ENCODE data around the gene BSDC1.

DNA sequence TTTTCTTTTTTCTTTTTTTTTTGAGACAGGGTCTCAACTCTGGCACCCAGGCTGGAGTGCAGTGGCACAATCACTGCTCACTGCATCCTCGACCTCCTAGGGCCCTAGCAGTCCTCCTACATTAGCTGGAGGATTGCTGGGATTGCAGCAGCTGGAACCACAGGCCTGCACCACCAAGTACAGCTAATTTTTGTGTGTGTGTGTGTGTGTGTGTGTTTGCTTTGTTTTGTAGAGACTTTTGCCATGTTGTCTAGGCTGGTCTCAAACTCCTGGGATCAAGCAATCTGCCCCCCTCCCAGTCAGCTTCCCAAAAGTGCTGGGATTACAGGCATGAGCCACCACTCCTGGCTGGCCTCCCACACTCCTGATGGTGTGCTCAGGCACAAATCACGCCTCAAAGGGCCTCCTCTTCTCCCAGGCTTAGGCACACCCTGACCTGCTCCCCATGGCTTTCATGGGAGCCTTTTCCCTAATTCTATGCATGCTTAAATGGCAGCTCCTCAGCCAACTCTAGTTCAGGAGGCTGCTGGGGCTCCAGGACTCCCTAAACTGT, 41.3 kb downstream of the BSDC1 start:
- TF ChIP-seq MXD4 (CRISPR knock-in tag; IDR thresholded peaks at IDR 0.05), result no peak
- TF ChIP-seq FOXK2 (IDR thresholded peaks at IDR 0.05), result no peak
- no peak for TF ChIP-seq SMARCC2 (IDR thresholded peaks at IDR 0.05)
- no peak for TF ChIP-seq EZH2 (conservative IDR thresholded peaks at IDR 0.05; ENCODE audit: low read depth, low read length)
- TF ChIP-seq POLR2AphosphoS5 (IDR thresholded peaks at IDR 0.05; ENCODE audit: low read depth, low read length), result no peak
- no peak for TF ChIP-seq YEATS4 (CRISPR knock-in tag; IDR thresholded peaks at IDR 0.05; ENCODE audit: borderline replicate concordance)
- TF ChIP-seq BRCA1 (CRISPR knock-in tag; IDR thresholded peaks at IDR 0.05), result no peak
- TF ChIP-seq CBX2 (IDR thresholded peaks at IDR 0.05; ENCODE audit: low read depth, low read length), result no peak
- no peak for TF ChIP-seq CBX2 (CRISPR knock-in tag; IDR thresholded peaks at IDR 0.05; ENCODE audit: low read depth)
- TF ChIP-seq ZNF274 (CRISPR knock-in tag; IDR thresholded peaks at IDR 0.05), result no peak
- no peak for TF ChIP-seq ZNF121 (CRISPR knock-in tag; IDR thresholded peaks at IDR 0.05)
- TF ChIP-seq, protein P1, sequence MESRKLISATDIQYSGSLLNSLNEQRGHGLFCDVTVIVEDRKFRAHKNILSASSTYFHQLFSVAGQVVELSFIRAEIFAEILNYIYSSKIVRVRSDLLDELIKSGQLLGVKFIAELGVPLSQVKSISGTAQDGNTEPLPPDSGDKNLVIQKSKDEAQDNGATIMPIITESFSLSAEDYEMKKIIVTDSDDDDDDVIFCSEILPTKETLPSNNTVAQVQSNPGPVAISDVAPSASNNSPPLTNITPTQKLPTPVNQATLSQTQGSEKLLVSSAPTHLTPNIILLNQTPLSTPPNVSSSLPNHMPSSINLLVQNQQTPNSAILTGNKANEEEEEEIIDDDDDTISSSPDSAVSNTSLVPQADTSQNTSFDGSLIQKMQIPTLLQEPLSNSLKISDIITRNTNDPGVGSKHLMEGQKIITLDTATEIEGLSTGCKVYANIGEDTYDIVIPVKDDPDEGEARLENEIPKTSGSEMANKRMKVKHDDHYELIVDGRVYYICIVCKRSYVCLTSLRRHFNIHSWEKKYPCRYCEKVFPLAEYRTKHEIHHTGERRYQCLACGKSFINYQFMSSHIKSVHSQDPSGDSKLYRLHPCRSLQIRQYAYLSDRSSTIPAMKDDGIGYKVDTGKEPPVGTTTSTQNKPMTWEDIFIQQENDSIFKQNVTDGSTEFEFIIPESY (CRISPR knock-in tag; IDR thresholded peaks at IDR 0.05), result no peak
- TF ChIP-seq, protein P2, sequence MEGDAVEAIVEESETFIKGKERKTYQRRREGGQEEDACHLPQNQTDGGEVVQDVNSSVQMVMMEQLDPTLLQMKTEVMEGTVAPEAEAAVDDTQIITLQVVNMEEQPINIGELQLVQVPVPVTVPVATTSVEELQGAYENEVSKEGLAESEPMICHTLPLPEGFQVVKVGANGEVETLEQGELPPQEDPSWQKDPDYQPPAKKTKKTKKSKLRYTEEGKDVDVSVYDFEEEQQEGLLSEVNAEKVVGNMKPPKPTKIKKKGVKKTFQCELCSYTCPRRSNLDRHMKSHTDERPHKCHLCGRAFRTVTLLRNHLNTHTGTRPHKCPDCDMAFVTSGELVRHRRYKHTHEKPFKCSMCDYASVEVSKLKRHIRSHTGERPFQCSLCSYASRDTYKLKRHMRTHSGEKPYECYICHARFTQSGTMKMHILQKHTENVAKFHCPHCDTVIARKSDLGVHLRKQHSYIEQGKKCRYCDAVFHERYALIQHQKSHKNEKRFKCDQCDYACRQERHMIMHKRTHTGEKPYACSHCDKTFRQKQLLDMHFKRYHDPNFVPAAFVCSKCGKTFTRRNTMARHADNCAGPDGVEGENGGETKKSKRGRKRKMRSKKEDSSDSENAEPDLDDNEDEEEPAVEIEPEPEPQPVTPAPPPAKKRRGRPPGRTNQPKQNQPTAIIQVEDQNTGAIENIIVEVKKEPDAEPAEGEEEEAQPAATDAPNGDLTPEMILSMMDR (CRISPR knock-in tag; IDR thresholded peaks at IDR 0.05), result no peak
- TF ChIP-seq TGIF2 (CRISPR knock-in tag; IDR thresholded peaks at IDR 0.05), result no peak

Measured in HepG2 (cell line).